Panc1 (cell line): Measurements from ENCODE around the gene GPBAR1.

Source experiments
- CTCF ChIP-seq: fragments of 450-650 bp; IDR thresholded peaks from 2 replicates; pipeline ENCODE4 v1.5.1; 2017; ENCODE audit warnings: mild to moderate bottlenecking
- POLR2AphosphoS5 ChIP-seq: IDR thresholded peaks from 2 replicates; pipeline ENCODE4 v1.6.1; 2012; ENCODE audit warnings: mild to moderate bottlenecking, low read depth, low read length, moderate library complexity
- REST ChIP-seq, 2 experiments: IDR thresholded peaks; 2 replicates each; pipeline ENCODE4 v1.6.1; 2011 to 2012; ENCODE audit warnings: low read depth in 2 of 2, control low read depth in 1 of 2, low read length in 1 of 2, mild to moderate bottlenecking in 1 of 2, moderate library complexity in 1 of 2; ENCODE audit not compliant: insufficient read depth in 1 of 2
- SIN3A ChIP-seq: IDR thresholded peaks from 2 replicates; pipeline ENCODE4 v1.6.1; 2012; ENCODE audit warnings: low read depth, mild to moderate bottlenecking, low read length, moderate library complexity, borderline replicate concordance; ENCODE audit not compliant: insufficient read depth
- TCF7L2 ChIP-seq: IDR thresholded peaks from 2 replicates; pipeline ENCODE4 v1.6.1; 2011; ENCODE audit warnings: mild to moderate bottlenecking, low read depth, low read length, inconsistent platforms

- TF ChIP-seq SIN3A (no peak), CTCF (no peak), POLR2AphosphoS5 (no peak), REST (IDR thresholded peaks at IDR 0.05; ENCODE audit: insufficient read depth in 1 of 2, low read depth in 2 of 2, low read length in 1 of 2) (no peak), TCF7L2 (no peak)
Measured at GRCh38 chr2:218276986-218277755, 16.4 kb downstream of the GPBAR1 start.
